ENCODE data around the gene TSC22D3.

The TSC22D3 gene

DNA sequence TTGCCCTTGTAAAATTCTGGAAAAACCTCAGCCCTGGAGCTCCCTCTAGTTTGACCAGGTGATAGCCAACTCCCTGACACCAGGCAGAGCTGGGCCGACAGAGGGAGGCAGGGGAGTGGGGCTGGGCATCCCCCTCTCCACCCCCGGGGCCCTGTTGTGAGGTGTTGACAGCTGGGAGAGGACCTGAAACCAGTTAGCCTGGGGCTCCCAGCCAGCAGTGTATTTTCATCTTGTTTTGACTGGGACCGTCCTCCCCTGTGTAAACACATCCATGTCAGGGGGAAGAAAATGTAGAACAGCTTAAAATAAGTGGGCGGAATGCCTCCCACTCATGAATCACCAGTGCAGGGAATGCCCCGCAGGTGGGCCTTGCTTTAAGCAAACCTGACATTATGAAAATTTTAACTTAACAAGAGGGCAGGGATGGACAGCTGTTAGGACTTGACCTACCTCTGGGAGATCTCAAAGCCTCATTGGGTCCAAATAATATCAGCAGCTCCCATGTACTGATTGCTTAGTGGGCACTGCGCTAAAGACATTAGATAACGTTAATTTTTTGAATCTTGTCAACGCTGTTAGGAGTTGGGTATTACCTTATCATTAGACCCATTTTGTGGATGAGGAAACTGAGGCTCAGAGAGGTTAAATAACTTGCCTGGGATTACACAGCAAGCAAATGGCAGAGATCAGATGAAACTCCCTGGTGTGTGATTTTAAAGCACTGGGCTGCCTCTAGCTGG lies 45.9 kb downstream of the TSC22D3 start:
- DNase-seq, result no peak

DNA sequence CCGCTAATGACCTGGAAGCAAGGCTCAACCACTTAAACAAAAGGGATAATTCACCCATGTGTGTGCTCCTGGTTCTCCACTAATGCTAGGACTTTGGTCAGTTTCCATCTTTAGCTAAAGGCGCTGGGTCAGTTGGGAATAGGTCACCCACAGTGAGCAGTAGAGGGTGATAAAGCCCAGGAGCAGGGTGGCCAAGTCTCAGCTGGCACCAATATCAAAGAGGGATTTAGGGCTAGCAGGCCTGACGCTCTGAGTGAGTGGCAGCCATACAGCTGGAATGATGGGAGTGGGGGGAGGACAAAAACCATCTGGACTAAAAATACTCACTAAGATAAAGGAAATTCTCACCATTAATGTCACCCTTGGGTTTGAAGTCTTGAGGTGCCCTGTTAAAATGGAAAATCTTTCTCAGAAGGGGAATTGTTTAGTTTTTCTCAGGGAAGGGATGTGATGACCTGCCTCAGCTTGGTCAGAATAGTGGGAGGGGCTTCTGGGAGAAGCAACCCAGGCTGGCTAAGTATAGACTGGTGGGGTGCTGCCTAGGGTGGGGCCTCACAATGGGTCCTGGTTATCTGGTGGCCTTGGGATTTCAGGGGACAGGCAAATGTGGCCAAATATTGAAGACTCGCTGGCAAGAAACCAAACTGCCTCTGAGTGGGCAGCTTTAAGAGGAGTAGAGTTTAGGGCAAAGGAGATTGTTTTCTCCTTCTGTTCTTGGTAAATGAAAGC lies 47.1 kb downstream of the TSC22D3 start:
- no peak for DNase-seq

DNA sequence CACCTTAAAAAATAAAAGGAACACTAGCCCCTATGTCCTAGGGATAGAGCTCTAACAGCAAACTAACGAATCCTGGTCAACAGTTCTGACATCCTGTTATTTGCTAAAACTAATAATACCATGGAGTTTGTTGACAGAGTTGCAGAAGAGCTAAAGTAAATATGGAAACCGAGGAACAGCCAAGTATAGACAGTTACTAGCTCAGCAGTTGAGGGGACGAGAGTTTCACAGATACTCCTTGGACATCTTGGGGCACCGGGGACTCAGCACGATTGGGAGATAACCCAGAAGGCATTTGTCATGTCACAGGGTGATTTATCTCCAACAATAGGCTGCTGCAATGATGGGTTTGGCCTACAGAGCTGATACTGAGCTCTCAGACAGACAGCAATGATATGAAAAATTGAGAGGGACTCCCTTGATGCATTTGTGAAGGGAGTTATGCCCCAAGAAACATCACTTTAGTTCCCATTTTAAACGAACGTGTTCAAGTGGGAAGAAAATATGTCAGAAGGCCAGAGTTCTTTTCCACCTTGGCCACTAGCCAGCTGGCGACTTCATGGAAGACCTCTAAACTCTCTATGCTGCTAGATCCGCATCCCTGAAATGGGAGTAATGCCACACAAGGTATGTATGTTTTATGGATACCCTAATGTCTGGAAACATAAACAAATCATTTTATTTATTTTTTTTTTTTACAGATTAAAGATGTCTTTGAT lies 48.6 kb downstream of the TSC22D3 start:
- no peak for DNase-seq

DNA sequence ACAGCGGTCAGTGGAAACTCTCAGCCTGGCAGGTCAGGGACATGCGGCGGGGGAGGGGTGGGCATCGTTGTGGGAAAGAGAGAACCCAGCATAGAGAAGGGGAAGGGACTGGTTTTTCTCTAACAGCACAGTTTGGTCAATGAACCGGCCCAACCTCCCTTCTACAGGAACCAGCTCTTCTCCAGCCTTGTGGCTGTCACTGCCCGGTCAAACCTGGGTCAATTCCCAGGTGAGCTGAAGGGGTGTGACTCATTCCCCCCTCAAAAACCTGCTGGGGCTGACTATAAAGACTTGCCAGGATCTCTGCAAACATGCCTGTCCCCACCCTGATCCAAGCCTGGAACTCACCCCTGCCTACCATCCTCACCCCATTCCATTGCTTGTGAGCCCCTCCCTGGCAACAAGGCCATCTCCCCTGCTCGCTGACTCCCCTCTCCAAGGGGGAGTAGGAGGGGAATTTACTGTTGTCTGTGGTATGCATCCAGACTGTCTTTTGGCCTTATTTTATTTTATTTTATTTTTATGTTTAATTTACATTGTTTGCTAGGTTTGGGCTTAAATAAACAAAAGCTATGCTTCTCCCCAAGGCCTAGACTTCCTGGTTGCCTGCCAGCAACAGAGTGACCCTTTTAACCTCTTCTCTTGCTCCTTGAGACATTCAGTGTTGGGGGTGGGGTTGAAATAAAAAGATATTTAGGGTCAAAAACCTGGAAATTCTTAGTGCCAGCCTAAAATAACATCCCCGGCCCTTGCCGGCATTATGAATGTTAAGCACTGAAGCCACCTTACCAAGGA lies 49.6 kb downstream of the TSC22D3 start:
- DNase-seq, result no peak

DNA sequence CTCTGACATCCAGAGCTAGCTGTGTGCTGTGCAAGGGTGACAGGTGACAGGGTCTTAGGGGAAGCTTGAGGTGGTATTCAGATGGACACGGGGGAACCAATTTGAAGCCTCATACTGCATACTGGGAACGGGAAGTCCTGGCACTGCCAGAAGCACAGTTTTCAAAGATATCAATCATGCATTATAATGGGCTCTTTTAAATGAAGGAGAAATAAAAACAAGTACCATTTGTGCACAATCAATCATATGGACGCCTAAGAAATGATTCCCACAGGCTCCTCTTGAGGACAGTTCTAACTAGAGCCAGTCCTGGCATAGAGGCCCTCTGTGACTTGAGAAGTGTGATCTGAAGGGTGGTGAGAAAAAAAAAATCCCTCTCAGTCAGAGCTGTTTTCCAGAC lies 50.9 kb downstream of the TSC22D3 start:
- DNase-seq, result no peak

DNA sequence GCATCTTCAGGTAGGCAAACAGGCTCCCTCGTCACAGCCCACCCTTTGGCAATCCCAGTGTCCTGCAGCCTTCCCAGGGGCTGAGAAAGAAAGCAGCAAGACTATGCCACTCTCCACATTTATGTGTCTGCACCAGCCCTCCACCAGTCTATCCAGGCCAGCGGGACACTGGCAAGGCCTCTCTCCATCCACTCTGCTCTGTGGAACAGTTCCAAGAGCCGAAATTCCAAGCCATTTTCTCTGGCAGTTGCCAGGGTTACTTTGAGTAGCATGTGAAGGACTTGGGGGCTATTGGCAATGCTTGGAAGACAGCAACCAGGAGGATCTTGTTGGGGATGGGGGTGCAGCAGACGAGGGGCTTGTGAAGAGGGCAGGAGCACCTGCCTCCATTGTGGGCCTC lies 52.1 kb downstream of the TSC22D3 start:
- DNase-seq, result no peak

DNA sequence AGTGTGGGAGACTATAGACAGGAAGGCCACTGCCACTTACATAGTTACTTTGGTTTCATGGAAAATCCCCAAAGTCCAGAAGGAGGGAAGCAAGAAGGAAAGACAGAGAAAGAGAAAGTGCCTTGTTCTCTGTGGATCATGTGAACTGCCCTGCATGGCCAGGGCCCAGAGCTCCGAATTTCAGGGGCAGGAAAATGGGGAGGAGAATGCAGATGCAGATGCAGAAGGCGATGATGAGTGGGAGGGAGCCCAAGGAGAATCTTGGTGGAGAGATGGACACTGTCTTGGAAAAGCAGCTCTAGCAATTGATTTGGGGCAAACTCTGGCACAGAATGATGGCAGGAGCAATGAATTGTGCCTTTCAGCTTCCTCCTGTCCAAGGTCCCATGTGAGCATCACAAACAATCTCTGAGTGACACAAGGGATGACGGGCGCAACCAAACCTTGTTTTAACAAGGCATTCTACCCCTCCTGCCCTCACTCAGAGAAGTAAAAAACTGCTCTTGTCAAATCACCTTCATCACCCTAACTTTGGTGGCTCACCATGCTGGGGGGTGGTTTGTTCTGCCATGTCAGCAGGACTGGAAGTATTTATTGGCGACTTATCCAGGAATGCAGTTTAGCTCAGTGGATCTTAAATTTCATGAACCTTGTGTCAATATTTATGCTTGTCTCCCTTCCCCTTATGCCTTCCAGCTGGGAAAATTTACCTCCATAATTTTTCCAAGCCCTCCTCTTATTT lies 53.5 kb downstream of the TSC22D3 start:
- no peak for DNase-seq

DNA sequence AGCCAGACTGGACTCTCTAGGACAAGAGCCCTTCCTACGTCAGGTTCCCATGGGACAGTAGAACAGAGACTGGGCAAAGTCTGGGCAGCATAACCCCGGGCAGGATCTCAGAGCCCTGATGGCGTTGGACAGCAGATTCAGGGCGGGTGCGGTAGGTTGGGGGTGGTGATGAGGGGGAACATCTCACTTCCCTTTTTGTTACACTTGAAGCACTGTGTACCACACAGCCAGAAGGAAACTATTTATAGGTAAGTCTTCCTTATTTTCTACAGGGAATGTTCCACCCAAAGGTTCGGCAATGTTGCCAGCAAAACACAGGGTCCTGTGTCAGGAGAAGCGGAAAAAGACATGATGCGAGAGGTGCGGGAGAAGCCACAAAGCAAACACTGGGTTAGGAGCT lies 54.3 kb downstream of the TSC22D3 start:
- no peak for DNase-seq

DNA sequence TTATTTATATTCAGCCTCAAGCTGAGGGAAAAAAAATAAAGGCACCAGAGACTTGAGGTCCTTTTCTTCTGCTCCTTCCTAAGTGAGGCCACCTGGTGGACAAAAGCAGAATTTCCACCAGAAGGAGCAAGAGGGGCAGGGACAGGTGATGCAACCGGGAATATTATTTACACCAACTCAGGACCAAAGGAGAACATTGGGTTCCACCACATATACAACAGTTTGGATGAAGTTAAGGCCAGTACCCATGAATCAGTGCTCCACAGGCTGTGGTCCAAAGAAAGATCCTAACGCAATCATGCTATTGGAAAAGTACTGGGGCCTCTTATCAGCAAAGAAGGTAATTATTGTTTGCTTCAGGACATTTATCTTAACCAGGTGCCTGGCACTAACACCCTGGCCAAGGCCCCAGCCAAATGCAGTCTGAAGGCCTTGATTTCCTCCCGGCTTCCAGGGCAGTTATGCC lies 57.4 kb downstream of the TSC22D3 start:
- peak; percentile 85 for DNase-seq

DNA sequence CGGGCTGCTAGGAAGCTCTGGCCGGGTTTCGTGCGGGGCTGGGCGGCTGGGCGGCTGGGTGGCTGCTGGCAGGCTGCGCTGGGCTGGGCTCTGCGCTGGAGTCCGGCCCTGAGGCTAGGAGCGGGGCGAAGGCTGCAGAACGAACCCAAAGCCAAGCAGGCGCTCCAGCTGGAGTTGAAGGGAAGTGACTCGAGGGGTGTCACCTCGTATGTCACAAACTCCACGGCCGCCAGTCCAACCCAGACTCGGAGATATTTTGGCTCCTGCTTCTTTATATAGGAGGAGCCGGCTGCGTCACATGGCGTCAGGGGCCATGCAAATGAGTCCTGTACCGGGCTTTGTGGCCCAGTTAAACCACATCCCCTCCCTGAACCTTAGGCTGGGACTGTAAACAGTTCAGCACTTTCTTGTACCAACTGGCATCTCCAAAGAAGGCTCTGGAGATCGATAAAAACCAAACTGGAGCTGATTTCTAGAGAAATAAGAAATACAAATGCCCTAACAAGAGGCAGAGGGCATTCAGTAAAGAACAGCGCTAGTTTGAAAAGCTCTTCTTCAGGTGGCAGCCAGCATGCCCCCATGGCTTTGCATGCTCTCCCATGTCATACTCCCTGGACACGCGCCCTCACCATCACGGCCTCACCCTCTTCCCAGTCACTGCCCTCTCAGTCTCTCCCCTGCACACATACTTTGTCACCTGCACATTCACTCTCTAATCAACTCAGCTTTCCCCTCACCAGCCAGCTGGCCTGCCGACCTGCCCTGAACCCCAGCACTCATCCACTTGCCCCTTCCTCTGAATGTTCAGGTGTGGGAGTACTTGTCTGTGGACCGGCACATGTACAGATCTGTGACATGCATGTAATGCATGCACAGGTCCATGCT lies 58.5 kb downstream of the TSC22D3 start:
- peak; percentile 79 for DNase-seq

DNA sequence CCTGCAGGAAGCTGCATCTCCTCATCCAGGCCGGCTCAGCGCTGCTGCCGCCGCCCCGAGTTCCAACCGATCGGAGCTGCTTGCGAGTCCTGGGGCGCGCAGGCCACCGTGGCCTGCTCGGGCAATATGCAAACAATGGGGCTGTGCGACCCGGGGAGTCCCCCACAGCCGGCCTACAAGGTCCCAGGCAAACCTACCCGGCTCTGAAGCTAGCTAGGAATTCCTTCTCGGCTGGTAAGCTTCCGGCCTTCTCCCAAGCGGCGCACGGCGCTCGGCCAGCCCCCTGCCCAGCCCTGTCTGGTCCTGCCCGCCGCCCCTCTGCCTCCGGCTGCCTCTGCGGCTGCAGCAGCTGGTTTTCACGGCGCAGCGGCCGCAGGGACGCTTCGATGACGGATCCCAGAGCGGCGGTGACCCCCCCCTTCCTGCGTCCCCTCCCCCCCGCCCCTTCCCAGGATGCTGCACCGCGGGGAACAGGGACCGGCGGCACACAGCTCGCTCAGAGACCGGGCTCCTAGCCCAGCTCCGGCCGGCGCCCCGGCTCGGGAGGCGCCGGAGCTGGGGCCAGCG lies 59.4 kb downstream of the TSC22D3 start:
- DNase-seq, result peak; percentile 73

DNA sequence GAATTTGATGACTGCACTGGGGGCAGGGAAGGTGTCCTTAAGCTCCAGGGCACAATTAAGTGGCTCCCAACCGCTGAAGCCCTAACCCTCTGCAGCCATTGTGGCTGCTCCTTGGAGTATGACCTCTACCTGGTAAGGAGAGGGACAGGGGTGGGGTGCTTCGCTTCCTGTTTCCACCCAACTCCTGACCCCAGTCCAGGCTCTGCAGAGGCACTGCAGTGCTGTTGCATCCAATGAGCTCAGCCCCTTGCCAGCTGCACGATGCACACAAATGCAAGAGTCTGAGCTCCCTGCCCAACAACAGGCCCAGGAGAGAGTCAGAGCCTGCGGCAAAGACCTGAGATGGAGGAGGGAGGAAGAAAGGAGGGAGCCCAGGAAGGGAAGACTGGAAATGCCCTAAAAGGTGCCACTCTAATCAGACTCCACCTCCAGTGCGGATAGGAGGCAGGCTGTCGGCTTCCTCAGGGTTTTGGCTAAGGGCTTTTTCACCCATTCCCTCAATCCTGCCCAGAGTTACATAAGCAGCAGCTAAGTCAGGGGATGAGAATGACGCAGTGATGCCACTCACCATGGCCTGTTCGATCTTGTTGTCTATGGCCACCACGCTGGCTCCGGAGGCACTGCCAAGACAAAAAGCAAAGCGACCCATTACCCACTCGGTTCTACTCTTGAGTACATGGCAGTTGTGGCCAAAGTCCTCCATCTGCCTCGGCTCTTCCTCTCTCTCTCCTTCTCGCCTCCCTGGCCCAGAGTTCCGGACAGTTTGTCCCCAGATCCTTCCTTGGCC lies 60.1 kb downstream of the TSC22D3 start:
- DNase-seq, result no peak

DNA sequence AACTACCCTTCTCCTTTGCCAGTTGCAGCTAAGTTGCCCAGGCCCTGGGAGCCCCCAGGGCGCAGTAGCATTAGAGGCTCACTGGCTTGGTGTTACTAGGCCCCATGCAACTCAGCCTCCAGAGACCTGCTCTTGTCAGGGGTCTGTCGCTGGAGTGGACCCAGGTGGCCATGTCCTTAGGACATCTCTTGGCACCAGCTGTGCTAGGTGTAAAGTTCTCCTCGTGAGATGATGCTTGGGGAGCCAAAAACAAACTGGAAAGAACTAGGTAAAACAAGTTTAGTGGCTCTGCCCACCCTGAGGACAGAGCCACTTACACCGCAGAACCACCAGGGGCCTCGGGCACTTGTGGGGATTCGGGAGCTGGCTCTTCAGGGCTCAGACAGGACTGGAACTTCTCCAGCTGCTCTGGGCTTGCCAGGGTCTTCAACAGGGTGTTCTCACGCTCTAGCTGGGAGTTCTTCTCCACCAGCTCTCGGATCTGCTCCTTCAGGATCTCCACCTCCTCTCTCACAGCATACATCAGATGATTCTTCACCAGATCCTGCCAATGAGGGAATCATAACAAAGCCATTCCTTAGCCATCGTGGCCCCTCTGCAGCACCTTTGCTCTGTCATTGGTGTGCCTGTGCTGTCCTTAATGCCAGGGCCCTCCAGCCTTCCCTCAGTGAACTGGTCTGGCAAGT lies 61.2 kb downstream of the TSC22D3 start:
- no peak for DNase-seq

DNA sequence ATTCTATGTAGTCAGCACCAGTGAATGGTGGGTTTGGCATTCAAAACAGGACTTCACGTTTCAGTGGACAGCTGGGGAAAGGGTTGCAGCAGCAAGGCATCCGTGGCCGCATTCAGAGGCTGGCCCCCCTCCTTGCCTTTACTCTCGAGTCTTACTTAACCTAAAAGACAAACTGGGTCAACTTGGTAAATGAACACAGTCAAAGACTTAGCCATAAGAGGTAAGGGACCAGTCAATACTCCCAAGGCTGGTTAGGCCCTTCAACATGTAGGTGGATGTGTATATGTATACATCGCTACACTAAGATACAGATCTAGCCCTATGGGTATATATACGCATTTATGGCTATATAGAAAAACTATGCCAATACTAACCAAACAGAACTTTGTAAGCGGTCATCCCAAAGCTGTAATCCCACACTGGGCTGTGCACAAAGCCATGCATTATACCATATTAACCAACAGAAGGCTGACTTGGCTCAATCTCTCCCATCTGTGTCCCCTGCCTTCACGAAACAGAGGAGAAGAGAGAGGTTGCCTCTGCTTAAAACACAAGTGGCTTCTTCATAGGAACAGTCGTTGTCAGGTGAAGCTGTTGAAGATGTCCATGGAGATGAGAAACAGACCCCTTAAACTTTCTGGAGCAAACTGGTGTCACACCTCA lies 61.9 kb downstream of the TSC22D3 start:
- no peak for DNase-seq

DNA sequence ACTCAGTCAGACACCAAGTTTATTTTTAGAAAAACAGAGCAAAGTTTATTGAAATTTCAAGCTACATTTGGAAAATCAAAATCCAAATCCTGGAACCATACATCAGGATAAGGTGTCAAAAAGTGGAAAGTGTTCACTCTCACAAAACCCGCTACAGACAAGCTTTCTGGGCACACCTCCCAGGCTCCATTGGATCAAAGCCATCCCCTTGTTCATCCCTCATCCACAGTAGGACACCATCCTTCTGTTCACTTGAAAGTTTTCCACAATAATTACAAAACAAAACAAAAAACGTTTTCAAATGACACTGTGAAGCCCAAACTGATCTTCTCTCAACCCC lies 62.4 kb downstream of the TSC22D3 start:
- DNase-seq, result no peak

DNA sequence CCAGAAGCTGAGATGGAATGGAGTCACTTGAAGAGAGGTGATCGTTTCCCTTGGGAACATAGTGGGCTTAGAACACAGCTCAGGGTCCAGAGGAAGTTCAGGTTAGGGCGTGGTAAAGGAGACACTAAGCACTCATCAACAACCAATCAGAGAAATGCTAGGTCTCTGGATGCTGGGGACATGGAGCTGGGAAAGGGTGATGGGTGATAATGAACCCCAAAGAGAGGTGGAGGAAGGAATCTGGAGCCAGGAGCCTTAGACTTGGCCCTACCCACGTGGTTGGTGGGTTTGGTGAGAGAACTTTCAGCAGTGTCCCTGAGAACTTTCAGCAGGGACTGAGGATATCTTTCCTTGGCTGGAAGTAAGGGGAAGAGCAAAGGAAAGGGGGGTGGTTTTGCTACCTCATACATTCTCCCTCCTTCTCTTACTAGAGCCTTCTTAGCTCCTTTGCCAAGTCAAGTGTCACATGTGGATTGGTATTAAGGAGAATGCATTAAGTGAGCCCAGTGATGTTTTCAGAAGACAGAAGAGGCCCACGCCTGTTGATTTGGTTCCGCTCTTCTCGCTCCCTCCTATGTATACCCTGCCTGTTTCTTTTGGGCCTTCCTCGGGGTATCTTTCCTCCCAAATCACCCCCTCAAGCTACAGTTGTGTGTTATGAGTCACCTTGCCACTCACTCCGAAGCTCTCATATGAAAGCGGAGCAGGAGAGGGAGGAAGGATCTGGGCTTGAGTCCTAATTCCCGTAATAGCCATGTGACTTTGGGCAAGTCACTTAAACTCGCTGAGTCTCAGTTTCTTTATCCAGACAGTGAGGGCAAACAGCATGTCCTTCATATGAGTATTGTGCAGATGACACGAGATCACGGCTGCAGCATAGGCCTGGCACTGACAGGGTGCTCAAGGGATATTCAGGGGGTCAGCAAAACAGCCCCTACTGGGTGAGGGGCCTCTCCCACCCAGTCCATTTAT lies 63.1 kb downstream of the TSC22D3 start:
- DNase-seq, result no peak

DNA sequence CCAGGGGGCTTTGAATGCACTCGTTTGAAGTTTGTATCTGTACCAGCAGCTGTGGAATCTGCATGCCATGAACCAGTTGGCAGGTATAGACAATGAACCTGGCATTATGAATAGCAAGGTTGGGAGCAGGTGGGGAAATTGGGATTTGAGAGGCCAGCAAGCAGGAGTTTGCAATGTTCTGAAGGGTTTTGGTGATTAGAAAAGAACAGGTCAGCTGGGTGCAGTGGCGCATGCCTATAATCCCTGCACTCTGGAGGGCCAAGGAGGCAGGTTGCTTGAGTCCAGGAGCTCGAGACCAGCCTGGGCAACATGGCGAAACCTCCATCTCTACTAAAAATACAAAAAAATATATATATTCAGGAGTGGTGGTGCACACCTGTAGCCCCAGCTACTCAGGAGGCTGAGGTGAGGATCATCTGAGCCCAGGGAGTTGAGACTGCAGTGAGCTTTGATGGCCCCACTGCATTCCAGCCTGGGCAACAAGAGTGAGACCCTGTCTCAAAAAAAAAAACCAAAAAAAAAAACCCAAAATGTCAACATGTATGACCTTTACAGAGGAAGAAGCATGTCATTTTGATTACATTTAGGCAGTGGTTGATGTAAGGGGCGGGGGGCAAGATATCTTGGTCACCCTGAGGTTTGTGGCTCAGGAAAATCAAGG lies 63.9 kb downstream of the TSC22D3 start:
- no peak for DNase-seq
